BJ (cell line): ENCODE data around the gene SLC9A8. TPM values are rescaled to one million over a fixed set of nuclear protein-coding genes. Genes with fewer than 3 reads are reported as not detected.

Experiments used
- CTCF ChIA-PET: fragments of 350-600 bp; formaldehyde crosslinking; extraction: SDS; loops from one replicate; lab custom pipeline; 2021; ENCODE audit warnings: antibody characterized with exemption, inconsistent platforms; lab: Yijun Ruan, JAX
- POLR2A ChIA-PET: fragments of 300-600 bp; sonication (Branson Sonifier 250); formaldehyde crosslinking; extraction: SDS; loops from one replicate; lab custom pipeline; 2021; ENCODE audit warnings: antibody characterized with exemption; lab: Charles Lee
- DNase-seq: peaks from one replicate; pipeline ENCODE4 v3.0.0-alpha.2; 2011; ENCODE audit warnings: low read depth
- H3K27me3 ChIP-seq: 2 replicates; pipeline ENCODE4 v1.6.0; 2011; ENCODE audit warnings: low read length; ENCODE audit not compliant: control insufficient read depth, insufficient read depth
- H3K36me3 ChIP-seq: 2 replicates; pipeline ENCODE4 v1.5.1; 2011; ENCODE audit warnings: low read length; ENCODE audit not compliant: control insufficient read depth, insufficient read depth
- H3K4me3 ChIP-seq: 2 replicates; pipeline ENCODE4 v1.5.1; 2011; ENCODE audit warnings: low read depth, mild to moderate bottlenecking, control low read depth, low read length
- CTCF ChIP-seq: IDR thresholded peaks from 2 replicates; pipeline ENCODE4 v1.5.1; 2011; ENCODE audit warnings: low read depth, mild to moderate bottlenecking, control low read depth, inconsistent platforms, low read length, moderate library complexity; ENCODE audit not compliant: insufficient read depth
- polyA plus RNA-seq: library from polyadenylated mRNA; depleted of rRNA; stranded (reverse); fragments of >200 nt; gene quantifications from 2 replicates; pipeline ENCODE4 v1.2.3, GENCODE V29; 2011

SLC9A8 gene
- polyA plus RNA-seq, 1 experiment: 3.3 TPM

- Histone ChIP-seq H3K36me3 (no peaks in the 10 kb centered on the region), H3K4me3 (no peak overlapping the region), H3K27me3 (peaks cover 1% of the 10 kb centered on the region; the same call in 1 of the 2 replicates)
- ChIA-PET CTCF (interaction anchor here (1.0 kb wide), 1 partner anchor 96 kb away, joined by 3 read pairs; no protein-coding TSS in a partner anchor), POLR2A (no interaction called here)
- no peak for TF ChIP-seq CTCF
- DNase-seq: no peak
Observed at GRCh38 chr20:49792611-49793010, 20.0 kb upstream of the SLC9A8 start.

GRCh38 chr20:49794336-49795134 lies 18.1 kb upstream of the SLC9A8 start:
- Histone ChIP-seq H3K27me3 (peaks cover 1% of the 10 kb centered on the region; the same call in 1 of the 2 replicates), H3K4me3 (no peak overlapping the region), H3K36me3 (no peaks in the 10 kb centered on the region)
- no peak for TF ChIP-seq CTCF
- ChIA-PET CTCF (interaction anchor here (0.6 to 1.2 kb wide), 3 partner anchors 9 to 22 kb away, joined by 3 to 5 read pairs (median 3); partner anchors contain the start of gene SLC9A8), POLR2A (no interaction called here)
- no peak for DNase-seq

GRCh38 chr20:49795135-49795424 lies 17.5 kb upstream of the SLC9A8 start:
- DNase-seq: no peak
- Histone ChIP-seq H3K27me3 (peaks cover 1% of the 10 kb centered on the region; the same call in 1 of the 2 replicates), H3K36me3 (no peaks in the 10 kb centered on the region), H3K4me3 (no peak overlapping the region)
- POLR2A ChIA-PET: no interaction called here
- TF ChIP-seq CTCF: no peak
- CTCF ChIA-PET: interaction anchor here (0.6 to 1.2 kb wide), 3 partner anchors 9 to 21 kb away, joined by 3 to 5 read pairs (median 3); partner anchors contain the start of gene SLC9A8

DNA sequence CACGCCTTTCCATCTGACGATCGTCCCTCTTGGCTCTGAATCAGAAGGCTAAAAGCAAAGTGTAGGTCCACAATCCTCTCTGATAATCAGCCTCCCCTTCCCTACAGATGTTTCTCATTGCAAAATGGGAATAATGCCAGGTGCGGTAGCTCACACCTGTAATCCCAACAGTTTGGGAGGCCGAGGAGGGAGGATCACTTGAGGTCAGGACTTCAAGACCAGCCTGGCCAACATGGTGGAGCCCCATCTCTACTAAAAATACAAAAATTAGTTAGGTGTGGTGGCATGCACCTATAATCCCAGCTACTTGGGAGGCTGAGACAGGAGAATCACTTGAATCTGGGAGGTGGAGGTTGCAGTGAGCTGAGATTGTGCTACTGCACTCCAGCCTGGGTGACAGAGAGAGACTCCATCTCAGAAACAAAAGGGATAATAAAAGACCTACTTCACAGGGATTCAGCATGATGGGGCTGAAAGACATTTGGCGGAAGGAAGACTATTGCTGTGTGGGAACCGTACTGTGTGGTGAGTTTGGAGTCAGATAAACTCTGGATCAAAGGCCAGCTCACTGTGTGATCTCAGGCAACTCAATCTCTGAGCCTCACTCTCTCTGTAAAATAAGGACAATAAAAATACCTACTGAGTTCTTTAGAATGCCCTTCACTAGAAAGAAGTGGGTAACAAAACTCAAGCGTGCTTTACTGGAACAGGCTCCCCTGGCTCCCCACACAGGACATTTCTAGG lies 15.9 kb upstream of the SLC9A8 start:
- Histone ChIP-seq H3K27me3 (peaks cover 1% of the 10 kb centered on the region; the same call in 1 of the 2 replicates), H3K36me3 (no peaks in the 10 kb centered on the region), H3K4me3 (no peak overlapping the region)
- ChIA-PET POLR2A (no interaction called here), CTCF (interaction anchor here (0.9 kb wide), 1 partner anchor 9 kb away, joined by 3 read pairs; no protein-coding TSS in a partner anchor)
- DNase-seq: no peak
- TF ChIP-seq CTCF: no peak

DNA sequence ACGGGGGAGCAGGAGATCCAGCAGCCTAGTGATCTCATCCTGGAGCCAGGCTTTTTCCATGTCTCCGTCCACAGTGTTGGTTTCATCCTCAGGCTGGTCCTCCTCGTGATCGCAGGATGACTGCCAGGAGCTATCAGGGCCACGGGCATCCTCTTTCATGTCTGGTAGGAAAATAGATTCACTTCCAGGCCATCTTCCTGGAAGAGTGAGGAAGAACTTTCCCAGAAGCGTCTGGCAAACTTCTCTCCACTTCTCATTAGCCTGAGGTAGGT lies 15.3 kb upstream of the SLC9A8 start:
- POLR2A ChIA-PET: interaction anchor here (0.6 kb wide), 1 partner anchor 119 kb away, joined by 7 read pairs; no protein-coding TSS in a partner anchor

More for the DNA sequence above, 15.3 kb upstream of the SLC9A8 start:
- CTCF ChIA-PET: interaction anchor here (0.9 kb wide), 1 partner anchor 9 kb away, joined by 3 read pairs; no protein-coding TSS in a partner anchor
- DNase-seq: no peak
- TF ChIP-seq CTCF: no peak
- Histone ChIP-seq H3K36me3 (no peaks in the 10 kb centered on the region), H3K27me3 (peaks cover 1% of the 10 kb centered on the region; the same call in 1 of the 2 replicates), H3K4me3 (no peak overlapping the region)
